ENCODE measurements around the gene IRX6.

DNA sequence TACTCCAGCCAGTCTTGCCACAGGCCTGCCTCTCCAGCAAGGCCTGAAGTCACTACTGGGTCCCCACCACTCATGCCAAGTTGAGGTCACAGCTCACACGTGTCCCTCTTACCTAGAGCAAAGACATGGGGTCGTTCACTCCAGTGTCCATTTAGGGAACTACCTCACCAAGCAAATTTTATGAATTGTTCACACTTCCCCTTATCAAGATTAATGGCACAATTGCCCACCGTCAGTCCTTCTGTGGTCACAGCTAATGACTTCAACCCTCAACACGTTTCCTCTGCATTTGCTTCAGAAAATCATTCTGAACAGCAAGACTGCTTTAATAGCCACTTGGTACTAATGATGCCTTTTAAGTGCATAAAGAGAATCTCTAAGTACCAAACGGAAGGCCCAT, 14.6 kb downstream of the IRX6 start:
- TF ChIP-seq, protein P1, sequence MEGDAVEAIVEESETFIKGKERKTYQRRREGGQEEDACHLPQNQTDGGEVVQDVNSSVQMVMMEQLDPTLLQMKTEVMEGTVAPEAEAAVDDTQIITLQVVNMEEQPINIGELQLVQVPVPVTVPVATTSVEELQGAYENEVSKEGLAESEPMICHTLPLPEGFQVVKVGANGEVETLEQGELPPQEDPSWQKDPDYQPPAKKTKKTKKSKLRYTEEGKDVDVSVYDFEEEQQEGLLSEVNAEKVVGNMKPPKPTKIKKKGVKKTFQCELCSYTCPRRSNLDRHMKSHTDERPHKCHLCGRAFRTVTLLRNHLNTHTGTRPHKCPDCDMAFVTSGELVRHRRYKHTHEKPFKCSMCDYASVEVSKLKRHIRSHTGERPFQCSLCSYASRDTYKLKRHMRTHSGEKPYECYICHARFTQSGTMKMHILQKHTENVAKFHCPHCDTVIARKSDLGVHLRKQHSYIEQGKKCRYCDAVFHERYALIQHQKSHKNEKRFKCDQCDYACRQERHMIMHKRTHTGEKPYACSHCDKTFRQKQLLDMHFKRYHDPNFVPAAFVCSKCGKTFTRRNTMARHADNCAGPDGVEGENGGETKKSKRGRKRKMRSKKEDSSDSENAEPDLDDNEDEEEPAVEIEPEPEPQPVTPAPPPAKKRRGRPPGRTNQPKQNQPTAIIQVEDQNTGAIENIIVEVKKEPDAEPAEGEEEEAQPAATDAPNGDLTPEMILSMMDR (IDR thresholded peaks at IDR 0.05): no peak
- no peak for TF ChIP-seq POLR2A (IDR thresholded peaks at IDR 0.05)

All from testis (tissue), 2 donors.